Kidney epithelial cell (primary cell): ENCODE measurements around the gene RASAL2. TPM values are rescaled to one million over a fixed set of nuclear protein-coding genes. Genes with fewer than 3 reads are reported as not detected.
"Not testable (repeated sequence)": the region's sequence is repeated elsewhere in the genome, so short reads cannot be mapped to it uniquely, and the experiment has no call there.

Experiments used
- DNase-seq: peaks from one replicate; pipeline ENCODE4 v3.0.0-alpha.2; 2010; ENCODE audit warnings: low read depth
- H3K27me3 ChIP-seq: 2 replicates; pipeline ENCODE4 v1.6.0; 2011; ENCODE audit warnings: low read length; ENCODE audit not compliant: control insufficient read depth, insufficient read depth
- H3K36me3 ChIP-seq: 2 replicates; pipeline ENCODE4 v1.5.1; 2011; ENCODE audit warnings: low read length; ENCODE audit not compliant: control insufficient read depth, insufficient read depth
- H3K4me3 ChIP-seq: 2 replicates; pipeline ENCODE4 v1.5.1; 2011; ENCODE audit warnings: low read depth, mild to moderate bottlenecking, control low read depth, low read length
- CTCF ChIP-seq: IDR thresholded peaks from 2 replicates; pipeline ENCODE4 v1.5.1; 2011; ENCODE audit warnings: mild to moderate bottlenecking, moderate library complexity, low read length, control low read depth, inconsistent platforms; ENCODE audit not compliant: insufficient read depth, poor library complexity, severe bottlenecking
- total RNA-seq: library from RNA; depleted of rRNA; stranded (reverse); fragments of >200 nt; gene quantifications from 2 replicates; pipeline ENCODE4 v1.2.3, GENCODE V29; 2015

RASAL2 gene
- total RNA-seq, 1 donor from 2014 or later, result 18.3 TPM

- Histone ChIP-seq H3K27me3 (no peaks in the 10 kb centered on the region), H3K36me3 (no peaks in the 10 kb centered on the region), H3K4me3 (no peak overlapping the region)
- DNase-seq, result no peak
- TF ChIP-seq CTCF, result no peak
These were observed 143.2 kb downstream of the RASAL2 start for GRCh38 chr1:178237121-178237520.

GRCh38 chr1:178238722-178239510, 145.0 kb downstream of the RASAL2 start:
- H3K27me3 ChIP-seq, result no peaks in the 10 kb centered on the region
- no peak overlapping the region for H3K4me3 ChIP-seq
- H3K36me3 ChIP-seq, result no peaks in the 10 kb centered on the region
- TF ChIP-seq CTCF, result no peak
- DNase-seq, result peak; percentile 99

GRCh38 chr1:178241057-178241456, 147.2 kb downstream of the RASAL2 start:
- Histone ChIP-seq H3K4me3 (no peak overlapping the region), H3K36me3 (no peaks in the 10 kb centered on the region), H3K27me3 (no peaks in the 10 kb centered on the region)
- no peak for DNase-seq
- no peak for TF ChIP-seq CTCF

- no peak overlapping the region for H3K4me3 ChIP-seq
- no peak for DNase-seq
- TF ChIP-seq CTCF, result peak; percentile 5
- H3K27me3 ChIP-seq, result no peaks in the 10 kb centered on the region
- no peaks in the 10 kb centered on the region for H3K36me3 ChIP-seq
These were observed 147.9 kb downstream of the RASAL2 start for GRCh38 chr1:178241837-178242236.

- Histone ChIP-seq H3K27me3 (no peaks in the 10 kb centered on the region), H3K36me3 (no peaks in the 10 kb centered on the region), H3K4me3 (no peak overlapping the region)
- no peak for DNase-seq
- TF ChIP-seq CTCF, result no peak
These were observed 149.2 kb downstream of the RASAL2 start for GRCh38 chr1:178243119-178243518.

GRCh38 chr1:178243890-178244289, 150.0 kb downstream of the RASAL2 start:
- no peak for TF ChIP-seq CTCF
- H3K4me3 ChIP-seq, result no peak overlapping the region
- DNase-seq, result no peak
- H3K27me3 ChIP-seq, result no peaks in the 10 kb centered on the region
- no peaks in the 10 kb centered on the region for H3K36me3 ChIP-seq

GRCh38 chr1:178248284-178248683, 154.4 kb downstream of the RASAL2 start:
- H3K36me3 ChIP-seq, H3K4me3 ChIP-seq, H3K27me3 ChIP-seq, DNase-seq: not testable (repeated sequence)

GRCh38 chr1:178253581-178253980, 159.7 kb downstream of the RASAL2 start:
- H3K4me3 ChIP-seq, H3K27me3 ChIP-seq, DNase-seq, H3K36me3 ChIP-seq: not testable (repeated sequence)
